Vagina (tissue), 2 donors: ENCODE measurements around the gene ULK2.

ENCODE experiments used
- POLR2A ChIP-seq, 2 donors: fragments of 450-650 bp; IDR thresholded peaks; one replicate each; pipeline ENCODE4 v1.6.1; 2017; ENCODE audit warnings: antibody characterized with exemption in 2 of 2, mild to moderate bottlenecking in 2 of 2, moderate library complexity in 2 of 2
- POLR2AphosphoS5 ChIP-seq, 2 donors: sonication (generic); formaldehyde crosslinking; IDR thresholded peaks; one replicate each; pipeline ENCODE4 v1.9.0; 2017; ENCODE audit warnings: antibody characterized with exemption in 2 of 2, mild to moderate bottlenecking in 2 of 2, low read depth in 1 of 2; ENCODE audit not compliant: insufficient read depth in 1 of 2

- TF ChIP-seq POLR2AphosphoS5 (IDR thresholded peaks at IDR 0.05; ENCODE audit: insufficient read depth in 1 of 2, low read depth in 1 of 2) (no peak), POLR2A (IDR thresholded peaks at IDR 0.05) (no peak)
Observed at GRCh38 chr17:19771971-19772630, 95.6 kb downstream of the ULK2 start.
